SKM-1 (cell line): Measurements from ENCODE around the gene GIT2.
"Not testable (repeated sequence)": the region's sequence is repeated elsewhere in the genome, so short reads cannot be mapped to it uniquely, and the experiment has no call there.

ENCODE experiments used
- DNase-seq: peaks from one replicate; lab custom pipeline; 2025; ENCODE audit not compliant: unreplicated experiment; lab: John Stamatoyannopoulos, UW

GIT2 gene

GRCh38 chr12:109949089-109949488 lies 47.1 kb downstream of the GIT2 start:
- no peak for DNase-seq

- DNase-seq, result no peak
Observed at GRCh38 chr12:109948368-109948767, 47.8 kb downstream of the GIT2 start.

- no peak for DNase-seq
Observed at GRCh38 chr12:109947521-109947920, 48.6 kb downstream of the GIT2 start.

- no peak for DNase-seq
Observed at GRCh38 chr12:109946913-109947312, 49.3 kb downstream of the GIT2 start.

- no peak for DNase-seq
Observed at GRCh38 chr12:109946505-109946904, 49.7 kb downstream of the GIT2 start.

DNA sequence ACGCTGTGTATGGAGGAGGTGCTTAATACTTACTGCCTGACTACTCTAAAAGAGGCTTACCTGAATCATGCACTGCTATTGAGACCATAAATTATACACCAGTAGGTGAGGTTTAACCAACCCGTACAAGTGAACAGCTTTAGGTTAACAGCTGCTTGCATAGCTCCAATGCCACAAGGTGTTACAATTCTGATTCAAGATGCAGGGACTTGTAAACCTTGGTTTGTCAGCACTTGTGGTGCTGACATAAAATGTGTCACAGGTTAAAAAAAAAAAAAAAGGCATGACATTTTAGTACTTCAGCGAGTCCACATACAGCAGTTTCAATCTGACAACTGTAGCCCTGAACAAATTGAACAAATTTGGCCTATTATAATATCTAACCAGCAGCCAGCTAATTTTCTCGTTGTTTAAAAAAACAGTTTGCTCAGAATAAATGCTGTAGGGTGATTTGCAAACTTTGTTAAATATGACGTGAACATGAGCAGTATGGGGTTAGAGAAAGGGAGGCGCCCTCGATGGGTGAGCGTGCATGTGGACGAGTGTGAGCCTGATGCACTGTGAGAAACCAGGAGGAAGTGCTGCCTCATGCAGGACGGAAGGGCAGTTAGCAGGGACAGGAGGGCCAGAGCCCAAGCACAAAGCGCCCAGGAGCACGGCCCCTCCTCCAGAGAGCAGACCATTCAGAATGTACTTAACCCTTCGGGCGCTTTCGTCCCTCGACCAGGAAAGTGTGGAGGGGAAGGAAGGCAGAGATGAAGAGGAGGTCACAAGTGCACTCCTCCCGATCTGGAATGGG lies 51.4 kb downstream of the GIT2 start:
- no peak for DNase-seq

DNA sequence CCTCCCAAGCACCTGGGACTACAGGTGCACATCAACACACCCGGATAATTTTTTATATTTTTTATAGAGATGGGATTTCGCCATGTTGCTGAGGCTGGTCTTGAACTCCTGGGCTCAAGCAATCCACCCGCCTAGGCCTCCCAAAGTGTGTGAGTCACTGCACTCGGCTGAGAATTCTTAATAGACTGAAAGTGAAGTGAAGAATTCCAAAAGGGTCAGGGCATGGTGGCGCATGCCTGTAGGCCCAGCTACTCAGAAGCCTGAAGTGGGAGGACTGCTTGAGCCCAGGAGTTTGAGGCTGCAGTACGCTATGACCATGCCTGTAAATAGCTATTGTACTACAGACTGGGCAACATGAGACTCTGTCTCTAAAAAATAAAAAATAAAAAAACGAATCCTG lies 52.4 kb downstream of the GIT2 start:
- no peak for DNase-seq

DNA sequence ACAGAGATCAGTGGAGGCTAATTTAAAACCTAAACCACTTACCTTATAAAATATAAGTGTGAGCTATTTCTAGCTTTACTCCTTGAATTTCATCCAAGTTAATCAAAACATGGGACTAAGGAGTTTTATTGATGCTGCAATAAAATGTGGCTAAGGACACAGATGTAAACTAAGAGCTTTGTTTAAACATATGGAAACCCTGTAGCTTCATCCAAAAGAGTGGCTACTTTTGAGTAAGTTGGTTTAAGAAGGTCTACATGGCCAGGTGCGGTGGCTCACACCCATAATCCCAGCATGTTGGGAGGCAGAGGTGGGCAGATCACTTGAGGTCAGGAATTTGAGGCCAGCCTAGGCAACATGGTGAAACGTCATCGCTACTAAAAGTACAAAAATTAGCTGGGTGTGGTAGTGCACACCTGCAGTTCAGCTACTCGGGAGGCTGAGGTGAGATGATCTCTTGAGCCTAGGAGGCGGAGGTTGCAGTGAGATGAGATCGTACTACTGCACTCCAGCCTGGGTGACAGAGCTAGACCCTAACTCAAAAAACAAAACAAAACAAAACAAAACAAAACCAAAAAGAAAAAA lies 55.7 kb downstream of the GIT2 start:
- no peak for DNase-seq

DNA sequence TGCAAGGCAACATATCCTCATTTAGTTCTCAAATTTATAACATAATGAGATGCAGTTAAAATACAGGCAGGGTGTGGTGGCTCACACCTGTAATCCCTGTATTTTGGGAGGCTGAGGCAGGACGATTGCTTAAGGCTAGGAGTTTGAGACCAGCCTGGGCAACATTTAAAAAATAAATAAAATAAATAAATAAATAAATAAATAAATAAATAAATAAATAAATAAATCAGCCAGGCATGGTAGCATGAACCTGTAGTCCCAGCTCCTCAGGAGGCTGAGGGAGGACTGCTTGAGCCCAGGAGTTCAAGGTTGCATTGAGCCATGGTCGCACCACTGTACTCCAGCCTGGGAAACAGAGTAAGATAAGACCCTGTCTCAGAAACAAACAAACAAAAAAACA lies 56.7 kb downstream of the GIT2 start:
- no peak for DNase-seq

DNA sequence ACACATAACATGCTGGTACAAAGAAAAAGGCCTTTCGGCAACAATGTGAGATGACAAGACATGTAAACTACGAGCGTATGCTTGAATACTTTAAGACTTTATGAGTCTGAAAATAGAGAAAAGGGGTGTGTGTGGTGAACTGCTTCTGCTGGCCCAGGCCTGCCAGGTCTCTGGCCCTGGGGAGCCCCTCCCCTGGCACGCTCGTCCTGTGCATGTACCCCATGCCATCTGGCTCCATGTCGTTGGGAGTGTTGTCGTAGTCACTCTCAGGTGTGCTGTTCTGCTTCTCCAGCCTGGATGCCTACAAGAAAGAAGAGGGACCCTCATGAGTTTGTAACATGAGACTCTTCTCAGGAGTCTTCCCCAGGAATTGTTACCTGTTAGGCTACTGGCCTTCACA lies 57.2 kb downstream of the GIT2 start:
- no peak for DNase-seq

- DNase-seq, result no peak
Observed at GRCh38 chr12:109937371-109937770, 58.8 kb downstream of the GIT2 start.

- DNase-seq, result no peak
Observed at GRCh38 chr12:109934026-109934425, 62.1 kb downstream of the GIT2 start.

GRCh38 chr12:109932878-109933503 lies 63.2 kb downstream of the GIT2 start:
- DNase-seq, result no peak

- DNase-seq, result no peak
Observed at GRCh38 chr12:109931143-109931542, 65.0 kb downstream of the GIT2 start.

GRCh38 chr12:109930028-109930800 lies 66.0 kb downstream of the GIT2 start:
- DNase-seq, result no peak

DNA sequence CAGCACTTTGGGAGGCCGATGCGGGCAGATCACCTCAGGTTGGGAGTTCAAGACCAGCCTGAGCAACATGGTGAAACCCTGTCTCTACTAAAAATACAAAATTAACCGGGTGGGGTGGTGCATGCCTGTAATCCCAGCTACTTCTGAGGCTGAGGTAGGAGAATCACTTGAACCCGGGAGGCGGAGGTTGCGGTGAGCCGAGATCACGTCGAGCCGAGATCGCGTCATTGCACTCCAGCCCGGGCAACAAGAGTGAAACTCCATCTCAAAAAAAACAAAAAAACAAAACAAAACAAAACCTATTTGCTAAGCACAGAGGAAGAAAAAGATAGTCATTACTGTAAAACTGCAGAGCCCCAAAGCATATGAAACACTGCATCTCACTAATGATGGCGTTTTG lies 66.8 kb downstream of the GIT2 start:
- not testable (repeated sequence) for DNase-seq

DNA sequence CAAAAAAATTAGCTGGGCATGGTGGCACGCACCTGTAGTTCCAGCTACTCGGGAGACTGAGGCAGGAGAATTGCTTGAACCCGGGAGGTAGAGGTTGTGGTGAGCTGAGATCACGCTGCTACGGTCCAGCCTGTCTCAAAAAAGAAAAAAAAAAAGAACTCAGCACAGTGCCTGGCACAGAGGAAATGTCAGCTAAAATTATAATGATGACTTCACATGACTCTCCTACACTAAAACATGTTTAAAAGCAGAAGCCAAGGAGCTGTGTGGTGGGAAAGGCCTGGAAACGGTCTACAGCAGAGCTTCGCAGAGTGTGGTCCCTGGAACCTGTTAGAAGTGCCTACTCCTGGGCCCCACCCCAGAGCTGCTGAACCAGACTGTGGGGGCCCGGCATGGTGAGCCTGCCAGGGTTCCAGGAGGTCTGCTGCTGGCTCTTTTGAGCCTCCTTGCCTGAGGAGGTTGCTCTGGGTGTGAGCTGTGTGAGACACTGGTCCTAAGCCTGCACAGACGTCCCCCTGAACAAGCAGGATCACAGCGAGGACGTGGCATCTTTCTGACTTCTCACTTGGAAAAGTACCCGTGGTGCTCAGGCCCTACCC lies 68.0 kb downstream of the GIT2 start:
- no peak for DNase-seq

DNA sequence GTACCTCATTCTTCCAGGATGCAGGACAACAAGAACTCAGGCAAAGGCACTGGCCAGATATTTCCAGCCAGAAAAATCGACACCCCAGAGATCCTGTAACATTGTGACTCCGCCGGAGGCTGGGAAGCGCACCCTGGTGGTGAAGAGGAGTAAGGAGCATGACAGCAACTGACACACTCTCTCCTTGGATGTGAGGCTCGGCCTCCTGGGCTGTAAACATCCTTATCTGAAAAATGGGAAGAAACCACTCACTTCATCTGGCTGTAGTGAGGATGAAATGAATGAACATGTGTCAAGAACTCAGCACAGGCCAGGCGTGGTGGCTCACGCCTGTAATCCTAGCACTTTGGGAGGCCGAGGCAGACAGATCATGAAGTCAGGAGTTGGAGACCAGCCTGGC lies 68.5 kb downstream of the GIT2 start:
- DNase-seq, result no peak

GRCh38 chr12:109926488-109927210 lies 69.5 kb downstream of the GIT2 start:
- DNase-seq, result no peak

GRCh38 chr12:109926016-109926415 lies 70.2 kb downstream of the GIT2 start:
- DNase-seq, result no peak
